ENCODE results near the gene SRR.
A peak's percentile ranks its signal among the peaks of the same experiment; 100 is the strongest.
"Not testable (repeated sequence)": the region's sequence is repeated elsewhere in the genome, so short reads cannot be mapped to it uniquely, and the experiment has no call there.

SRR gene, protein sequence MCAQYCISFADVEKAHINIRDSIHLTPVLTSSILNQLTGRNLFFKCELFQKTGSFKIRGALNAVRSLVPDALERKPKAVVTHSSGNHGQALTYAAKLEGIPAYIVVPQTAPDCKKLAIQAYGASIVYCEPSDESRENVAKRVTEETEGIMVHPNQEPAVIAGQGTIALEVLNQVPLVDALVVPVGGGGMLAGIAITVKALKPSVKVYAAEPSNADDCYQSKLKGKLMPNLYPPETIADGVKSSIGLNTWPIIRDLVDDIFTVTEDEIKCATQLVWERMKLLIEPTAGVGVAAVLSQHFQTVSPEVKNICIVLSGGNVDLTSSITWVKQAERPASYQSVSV

DNA sequence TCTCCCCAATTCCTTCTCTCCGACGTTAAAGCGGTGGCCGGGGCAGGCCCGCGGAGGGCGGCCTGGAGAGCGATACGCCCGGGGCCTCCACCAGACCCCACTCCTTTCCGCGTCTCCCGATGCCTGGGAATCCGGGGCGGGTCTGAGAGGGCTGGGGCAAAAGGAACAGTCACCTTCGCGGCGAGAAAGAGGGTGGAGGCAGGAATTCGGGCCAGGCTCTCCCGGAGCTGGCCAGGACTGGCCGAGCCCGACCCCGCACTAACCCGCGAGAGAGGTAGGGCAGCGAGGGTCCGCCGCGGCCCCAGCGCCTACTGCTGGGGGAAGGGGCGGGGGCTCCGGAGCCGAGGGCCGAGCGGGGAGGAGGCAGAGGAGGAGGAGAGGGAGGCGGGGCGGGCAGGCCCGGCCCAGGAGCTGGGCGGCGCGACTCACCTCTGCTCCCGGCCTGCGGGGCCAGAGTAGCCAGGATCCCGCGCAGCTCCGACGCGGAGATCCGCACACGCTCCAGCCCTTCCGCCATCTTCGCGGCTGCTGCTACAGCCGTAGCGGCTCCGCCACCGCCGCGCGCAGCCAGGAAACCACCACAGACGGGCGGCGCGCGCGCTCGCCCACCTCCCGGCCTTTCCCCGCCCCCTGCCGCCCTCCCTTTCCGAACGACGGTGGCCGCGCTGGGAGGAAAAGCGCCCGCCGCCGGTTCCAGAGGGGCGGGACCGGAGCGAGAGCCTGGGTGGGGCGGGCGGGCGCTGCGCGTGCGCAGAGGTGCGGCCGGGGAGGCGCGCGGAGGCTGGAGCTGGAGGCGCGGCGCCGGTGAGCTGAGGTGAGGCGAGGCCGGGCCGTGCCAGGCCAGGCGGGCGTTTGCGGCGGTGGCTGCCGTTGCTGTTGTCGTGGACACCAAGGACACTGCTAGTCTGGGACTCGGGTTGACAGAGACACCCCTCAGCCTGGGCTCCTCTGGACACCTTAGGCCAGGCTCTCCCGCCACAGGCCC is at the start of gene SRR, which contains the start of gene SMG6:
SRR (plus strand) TSS at position 747 of the 985 bp plus-strand sequence. CDS start 11,611 bp downstream, outside the sequence.
SMG6 (minus strand) TSS at position 582 of the 985 bp plus-strand sequence; CDS start at position 517, 65 bp downstream.
- peak; percentile 73 for DNase-seq (ENCODE audit: low read depth)

DNA sequence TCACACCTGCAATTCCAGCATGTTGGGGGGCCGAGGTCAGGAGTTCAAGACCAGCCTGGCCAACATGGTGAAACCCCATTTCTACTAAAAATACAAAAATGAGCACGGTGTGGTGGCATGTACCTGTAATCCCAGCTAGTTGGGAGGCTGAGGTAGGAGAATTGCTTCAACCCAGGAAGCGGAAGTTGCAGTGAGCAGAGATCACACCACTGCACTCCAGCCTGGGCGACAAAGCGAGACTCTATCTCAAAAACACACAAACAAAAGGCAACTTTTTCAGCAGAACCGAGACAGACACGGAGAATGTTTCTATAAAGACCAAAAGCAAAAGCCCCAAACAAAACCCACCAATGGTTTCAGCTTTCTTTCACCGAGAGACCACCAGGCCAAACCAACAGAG is 44.9 kb upstream of the SRR start:
- not testable (repeated sequence) for DNase-seq (ENCODE audit: low read depth)

DNA sequence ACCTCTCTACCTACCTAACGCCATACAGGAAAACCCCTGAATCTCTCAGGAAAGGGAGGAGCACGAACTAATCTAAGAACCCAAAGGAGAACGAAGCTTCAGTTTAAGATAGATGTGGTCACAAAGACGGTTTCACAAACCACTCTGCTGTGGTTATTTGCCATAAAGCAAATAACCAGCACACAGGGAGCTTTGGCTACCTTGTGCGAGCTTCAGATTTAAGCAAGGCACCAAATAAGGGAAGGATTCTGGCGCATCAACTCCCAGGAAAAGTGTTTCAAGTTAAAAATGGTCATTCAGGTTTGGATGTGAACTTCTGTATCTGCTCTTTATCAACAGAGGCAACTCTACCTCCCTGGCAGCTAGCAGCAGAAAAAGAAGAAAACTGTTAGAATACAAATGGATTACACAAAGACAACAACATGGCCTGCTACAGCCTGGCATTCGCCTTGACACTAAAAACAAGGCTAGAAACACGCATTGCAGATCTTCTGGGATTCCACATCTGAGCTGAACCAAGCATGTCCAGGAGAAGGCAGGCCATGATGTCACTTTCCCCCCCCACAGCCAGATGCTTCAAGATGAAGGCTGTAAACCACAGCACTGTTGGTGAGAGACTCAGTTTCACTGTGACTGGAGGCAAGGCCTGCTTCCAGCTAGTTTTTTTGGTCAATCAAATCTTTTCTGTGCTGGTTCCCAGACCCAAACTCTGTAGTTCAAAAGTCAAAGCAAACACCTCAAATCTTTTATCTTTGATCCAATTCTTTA is 43.8 kb upstream of the SRR start:
- peak; percentile 89 for DNase-seq (ENCODE audit: low read depth)

DNA sequence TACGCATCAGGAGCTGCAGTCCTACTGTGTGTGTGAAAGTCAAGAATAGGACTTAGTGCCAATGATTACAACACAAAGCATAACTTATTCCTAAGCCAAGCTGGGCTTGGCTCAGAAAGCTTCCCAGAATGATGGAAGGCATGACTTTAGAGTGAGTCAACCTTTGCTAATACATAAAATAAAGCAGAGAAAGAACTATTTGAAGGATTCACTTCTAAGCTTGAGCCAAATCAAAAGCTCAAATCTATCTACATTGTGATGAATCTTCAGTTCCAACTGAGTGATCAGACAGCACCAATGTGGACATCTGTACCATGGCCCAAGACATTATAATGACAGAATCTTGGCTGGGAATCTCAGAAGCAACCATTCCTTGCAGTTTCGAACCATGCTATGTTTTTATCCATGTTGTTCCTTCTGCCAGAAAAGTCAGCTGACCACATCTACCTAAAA is 41.6 kb upstream of the SRR start:
- peak; percentile 94 for DNase-seq (ENCODE audit: low read depth)

DNA sequence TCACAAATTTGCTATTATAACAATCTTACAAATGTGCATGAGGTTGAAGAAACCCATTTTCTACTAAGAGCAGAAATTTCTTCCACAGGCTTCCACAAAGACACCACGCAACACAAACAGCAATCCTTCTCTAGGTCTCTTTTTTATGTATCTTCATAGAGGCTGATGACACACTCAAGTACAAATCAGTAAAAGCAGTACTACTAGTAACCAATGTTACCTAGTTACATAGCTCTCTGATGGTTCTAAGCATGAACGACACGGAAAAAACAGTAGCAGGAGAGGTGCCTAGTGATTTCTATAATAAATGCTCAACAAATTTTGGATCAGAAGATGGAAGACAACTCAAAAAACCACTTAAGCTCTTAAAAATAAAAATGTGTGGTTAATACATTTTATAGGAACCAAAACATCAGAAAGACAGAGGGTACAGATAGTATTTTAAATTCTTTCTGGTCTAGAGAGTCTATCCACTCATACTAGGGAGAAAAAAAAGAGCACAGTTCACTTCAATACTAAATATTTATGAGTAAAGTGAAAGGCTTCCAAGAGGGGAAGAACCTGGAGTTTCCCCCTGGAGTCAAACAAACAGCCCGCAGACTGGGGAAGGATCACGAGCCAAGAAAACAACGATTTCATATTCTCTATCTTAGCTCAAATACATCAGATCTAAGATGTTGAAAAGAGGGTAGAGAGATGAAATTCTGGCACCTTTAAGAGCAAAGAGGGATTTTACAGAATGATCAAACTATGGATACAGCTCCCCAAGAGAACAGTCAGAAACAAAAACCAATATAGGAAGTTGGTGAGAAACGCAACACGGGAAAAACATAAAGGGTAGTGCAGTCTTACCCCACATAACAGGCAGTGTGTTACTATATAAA is 40.3 kb upstream of the SRR start:
- DNase-seq (ENCODE audit: low read depth), result peak; percentile 62

DNA sequence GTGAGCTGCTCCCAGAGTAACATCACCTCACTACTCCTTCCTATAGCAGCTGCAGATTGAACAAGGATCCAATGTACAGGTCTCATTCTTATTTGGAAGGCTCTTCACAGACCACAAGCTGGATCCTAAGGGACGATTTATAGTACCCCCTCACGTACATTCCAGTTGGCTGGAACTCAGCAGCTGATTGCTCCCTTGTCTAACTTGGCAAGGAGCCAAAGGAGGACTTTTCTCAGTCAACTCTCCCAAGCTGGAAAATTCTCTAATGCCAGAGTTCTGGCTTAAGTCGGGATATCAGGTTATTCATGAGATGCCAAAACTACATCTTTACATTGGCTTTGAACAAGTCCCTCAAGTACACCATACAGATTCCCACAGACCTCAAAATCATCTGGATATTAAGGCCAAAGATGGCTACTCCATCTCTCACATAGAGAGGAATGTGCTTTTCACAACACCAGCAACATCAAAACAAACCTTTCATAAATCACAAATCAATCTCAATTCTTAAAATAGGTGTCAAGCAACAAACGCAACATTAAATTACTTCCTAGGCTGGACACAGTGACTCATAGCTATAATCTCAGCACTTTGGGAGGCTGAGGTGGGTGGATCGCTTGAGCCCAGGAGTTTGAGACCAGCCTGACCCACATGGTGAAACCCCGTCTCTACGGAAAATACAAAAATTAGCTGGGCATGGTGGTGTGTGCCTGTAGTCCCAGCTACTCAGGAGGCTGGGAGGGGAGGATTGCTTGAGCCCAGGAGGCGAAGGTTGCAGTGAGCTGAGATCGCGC is 39.5 kb upstream of the SRR start:
- DNase-seq (ENCODE audit: low read depth), result peak; percentile 88

DNA sequence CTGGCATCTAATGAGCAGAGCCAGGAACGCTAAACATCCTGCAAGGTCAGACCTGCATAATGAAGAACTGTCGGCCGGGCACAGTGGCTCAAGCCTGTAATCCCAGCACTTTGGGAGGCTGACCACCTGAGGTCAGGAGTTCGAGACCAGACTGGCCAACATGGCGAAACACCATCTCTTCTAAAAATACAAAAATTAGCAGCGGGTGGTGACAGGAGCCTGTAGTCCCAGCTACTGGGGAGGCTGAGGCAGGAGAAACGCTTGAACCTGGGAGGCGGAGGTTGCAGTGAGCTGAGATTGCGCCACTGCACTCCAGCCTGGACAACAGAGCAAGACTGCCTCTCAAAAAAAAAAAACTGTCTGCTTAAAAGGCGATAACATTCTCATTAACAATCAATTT is 38.6 kb upstream of the SRR start:
- DNase-seq (ENCODE audit: low read depth), result not testable (repeated sequence)

DNA sequence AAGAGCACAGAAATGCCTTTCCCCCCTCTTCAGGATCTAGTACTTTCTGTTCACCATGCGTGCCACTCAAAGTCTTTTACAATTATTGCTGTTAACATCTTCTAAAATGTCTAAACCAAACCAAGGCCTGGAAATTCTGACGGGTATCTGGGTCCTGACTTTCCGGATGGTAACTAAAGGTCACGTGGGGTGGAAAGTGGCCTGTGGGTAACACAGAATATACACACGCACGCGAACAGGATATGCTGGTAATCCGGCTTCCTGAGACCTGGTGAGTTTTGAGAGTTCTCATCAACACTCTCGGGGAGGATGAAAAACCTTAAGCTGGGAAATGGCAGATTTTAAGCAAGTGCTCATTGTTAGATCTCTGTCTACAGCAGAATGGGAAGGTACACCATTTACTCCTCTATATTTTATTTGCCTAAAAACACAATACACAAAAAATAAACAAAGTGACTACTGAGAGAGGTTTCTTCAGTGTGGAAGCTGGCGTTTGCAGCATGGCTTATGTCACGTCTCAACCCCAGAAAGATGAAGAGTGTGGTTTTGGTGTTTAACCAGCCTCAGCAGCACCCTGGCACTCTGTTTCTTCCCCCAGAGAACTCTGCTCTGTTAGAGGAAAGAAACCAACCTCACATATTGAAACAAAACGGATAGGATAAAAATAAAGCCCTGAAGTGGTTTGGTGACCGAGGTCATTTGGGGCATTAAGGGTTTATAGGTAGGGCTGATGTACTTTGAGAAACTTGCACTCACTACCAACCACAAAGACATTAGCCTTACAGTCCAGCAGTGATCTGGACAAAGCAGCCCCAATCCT is 37.5 kb upstream of the SRR start:
- peak; percentile 50 for DNase-seq (ENCODE audit: low read depth)

DNA sequence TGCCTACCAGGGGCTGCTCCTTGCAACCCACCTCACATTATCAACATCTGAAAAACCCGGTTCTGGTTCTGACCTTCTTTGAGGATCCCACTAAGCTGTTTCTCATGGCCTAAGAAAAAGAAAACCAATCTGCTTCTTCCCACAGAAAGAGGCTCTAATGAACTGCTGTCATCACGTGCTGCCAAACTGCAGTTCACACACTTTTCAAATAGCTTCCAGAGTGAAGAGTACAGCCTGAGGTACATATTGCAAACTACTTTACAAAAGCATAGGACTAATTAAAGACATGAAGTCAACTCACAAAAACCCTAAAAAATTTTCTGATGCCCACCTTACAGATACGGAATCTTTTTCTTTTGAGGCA is 36.9 kb upstream of the SRR start:
- DNase-seq (ENCODE audit: low read depth), result peak; percentile 20

DNA sequence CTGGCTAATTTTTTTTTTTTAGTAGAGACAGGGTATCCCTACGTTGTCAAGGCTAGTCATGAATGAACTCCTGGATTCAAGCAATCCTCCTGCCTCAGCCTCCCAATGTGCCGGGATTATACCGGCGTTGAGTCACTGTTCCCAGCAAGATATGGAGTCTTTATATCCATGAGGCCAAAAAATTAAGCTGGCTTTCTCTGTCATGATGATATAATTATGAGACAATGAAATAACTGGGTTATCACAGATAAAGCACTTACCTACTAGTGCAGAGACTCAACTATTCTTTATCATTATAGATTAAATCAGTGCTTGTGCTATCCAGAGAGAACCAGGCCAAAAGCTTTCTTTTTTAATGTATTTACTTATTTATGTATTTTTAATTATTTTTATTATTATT is 36.4 kb upstream of the SRR start:
- peak; percentile 19 for DNase-seq (ENCODE audit: low read depth)

DNA sequence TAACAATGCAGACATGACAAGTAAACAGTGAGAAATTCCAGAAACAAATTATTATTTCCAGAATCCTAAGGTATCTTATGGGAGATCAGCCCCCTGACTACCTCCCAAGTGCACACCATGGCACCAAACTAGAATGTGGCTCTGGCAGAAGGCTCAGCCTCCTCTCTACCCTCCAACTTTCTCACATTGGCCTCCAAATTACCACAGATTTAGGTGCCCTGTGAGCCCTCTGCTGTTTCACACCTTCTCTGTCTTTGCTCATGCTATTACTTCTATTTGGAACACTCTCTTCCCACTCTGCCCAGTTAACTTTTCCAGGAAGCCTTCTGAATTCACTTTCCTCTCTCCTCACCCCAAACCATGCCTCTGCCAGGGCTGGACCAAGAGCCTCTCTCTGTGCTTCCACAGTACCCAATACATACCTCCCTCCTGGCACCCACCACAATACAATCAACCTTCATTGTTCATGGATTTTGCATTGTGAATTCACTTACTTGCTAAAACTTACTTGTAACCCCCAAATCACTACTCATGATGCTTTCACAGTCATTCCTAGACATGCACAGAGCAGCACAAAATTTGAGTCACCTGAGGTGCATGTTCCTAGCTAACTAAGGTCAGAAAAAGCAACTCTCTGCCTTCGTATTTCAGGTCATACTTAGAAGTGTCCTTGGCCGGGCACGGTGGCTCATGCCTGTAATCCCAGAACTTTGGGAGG is 31.6 kb upstream of the SRR start:
- no peak for DNase-seq (ENCODE audit: low read depth)

DNA sequence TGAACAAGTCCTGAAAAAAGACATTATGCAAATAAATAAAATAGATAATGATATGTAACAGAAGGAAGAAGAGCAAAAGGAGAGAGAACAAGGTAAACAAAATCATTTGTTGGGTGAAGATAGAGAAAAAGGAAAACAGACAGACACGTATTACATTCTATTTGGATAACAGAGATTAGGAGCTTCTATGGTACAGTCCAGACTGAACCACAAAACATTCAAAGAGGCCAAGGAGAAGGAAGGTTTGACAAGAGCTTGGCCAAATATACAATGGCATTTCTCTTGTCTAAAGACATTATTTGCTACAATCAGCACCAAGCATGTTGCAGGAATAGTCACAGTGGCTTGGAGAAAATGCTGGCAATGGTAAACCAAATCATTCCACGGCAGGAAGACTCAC is 29.3 kb upstream of the SRR start:
- peak; percentile 18 for DNase-seq (ENCODE audit: low read depth)

DNA sequence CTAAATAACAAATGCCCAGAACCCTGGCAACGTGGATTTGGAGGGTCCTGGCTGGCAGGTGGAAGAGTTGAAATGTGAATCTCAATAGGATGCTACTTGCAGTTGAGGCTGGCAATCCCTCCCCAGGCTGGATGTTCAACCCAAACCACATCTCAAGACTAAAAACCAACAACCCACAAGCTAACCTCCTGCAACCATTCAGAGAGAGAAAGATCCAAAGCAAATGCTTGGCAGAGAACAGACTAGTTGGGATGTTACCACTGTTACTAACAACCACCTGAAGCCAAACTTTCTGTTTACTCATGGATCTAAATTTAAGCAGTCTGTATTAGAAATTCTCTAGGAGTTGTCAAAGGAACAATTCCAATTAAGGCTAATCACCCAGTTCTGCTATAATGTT is 28.0 kb upstream of the SRR start:
- no peak for DNase-seq (ENCODE audit: low read depth)

DNA sequence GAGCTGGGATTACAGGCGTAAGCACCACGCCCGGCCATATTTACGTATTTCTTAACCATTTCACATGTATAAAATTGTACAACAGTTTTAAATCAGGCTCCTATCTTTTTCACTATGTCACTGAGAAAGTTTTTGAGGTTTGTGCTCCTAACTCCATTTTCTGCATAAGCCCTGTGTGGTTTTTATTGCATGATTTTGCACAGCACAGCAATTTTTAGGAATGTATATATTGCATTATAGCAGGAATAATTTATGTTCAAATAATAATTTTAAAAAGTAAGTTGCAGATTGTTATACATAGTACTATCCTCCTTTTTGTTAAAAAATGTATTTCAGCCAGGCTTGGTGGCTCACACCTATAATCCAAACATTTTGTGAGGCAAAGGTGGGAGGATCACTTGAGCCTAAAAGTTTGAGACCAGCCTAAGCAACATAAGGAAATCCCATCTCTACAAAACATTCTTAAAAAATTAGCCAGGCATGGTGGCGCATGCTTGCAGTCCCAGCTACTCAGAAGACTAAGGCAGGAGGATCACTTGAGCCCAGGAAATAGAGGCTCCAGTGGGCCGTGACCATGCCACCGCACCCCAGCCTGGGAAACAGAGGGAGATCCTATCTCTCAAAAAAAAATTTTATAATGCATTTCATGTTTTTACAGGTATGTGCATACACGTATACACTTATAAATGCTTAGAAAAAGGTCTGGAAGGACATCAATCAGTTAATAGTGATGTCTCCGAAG is 26.1 kb upstream of the SRR start:
- no peak for DNase-seq (ENCODE audit: low read depth)

DNA sequence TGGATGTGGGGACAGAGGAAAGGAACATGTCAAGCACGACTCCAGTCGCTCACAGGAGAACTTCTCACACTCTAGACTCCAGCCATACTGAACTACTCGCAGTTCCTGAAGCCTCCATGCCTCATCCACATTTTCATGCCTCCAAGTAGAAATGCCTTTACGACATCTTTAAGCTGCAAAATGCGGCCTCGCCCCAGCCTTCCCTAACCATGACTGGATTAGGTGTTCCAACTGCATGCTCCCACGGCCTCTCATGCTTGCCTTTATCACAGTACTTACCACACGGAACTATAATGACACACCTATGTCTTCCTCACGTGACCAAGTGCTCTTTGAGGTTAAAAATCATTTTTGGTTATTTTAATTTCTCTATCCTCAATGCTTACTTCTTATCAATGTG is 24.0 kb upstream of the SRR start:
- peak; percentile 74 for DNase-seq (ENCODE audit: low read depth)

DNA sequence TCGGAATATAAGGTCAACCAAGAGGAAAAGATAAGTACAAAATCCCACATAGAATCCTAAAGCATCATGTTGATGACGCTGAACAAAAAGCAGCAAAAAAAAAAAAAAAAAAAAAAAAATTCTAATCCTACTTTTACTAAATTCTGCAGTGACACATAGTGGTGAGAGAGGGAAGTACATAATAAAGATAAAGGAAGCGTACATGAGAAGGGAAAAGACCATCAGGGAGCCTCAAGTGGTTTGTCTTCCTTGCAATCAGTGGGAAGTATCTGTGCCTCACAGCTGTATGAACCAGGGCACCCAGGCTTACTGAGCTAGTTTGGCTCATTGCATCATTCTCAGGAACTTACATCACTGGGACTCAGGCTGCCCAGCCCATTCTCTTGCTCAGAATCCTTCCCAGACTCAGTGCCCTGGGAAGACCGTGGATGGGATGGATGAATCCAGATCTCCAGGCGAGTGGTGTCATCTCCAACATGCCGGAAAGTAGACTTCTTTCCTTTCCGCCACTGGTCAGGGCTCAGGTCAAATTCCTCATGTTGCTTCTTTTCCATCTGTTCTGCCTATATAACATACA is 21.4 kb upstream of the SRR start:
- peak; percentile 95 for DNase-seq (ENCODE audit: low read depth)

DNA sequence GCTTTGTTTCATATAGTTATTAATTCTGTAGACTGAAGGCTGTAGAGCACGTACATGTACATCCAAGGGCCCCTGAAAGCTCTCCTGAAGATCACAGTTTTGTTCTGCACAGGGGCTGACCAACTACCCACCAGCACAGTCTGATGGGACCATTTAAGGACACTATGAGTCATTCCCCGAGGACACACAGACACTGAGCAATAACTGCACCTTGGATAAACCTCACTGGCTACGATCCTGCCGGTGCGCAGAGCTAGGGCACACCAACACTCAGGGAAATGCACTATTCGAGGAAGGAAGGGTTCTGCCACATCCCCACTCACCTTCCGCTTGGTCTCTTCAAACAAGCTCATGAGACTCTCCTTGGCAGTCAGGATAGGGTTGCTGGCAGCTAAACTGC is 20.4 kb upstream of the SRR start:
- DNase-seq (ENCODE audit: low read depth), result no peak

Data from amniotic epithelial cell (primary cell).